ENCODE measurements around the gene PDAP1. TPM values are rescaled to one million over a fixed set of nuclear protein-coding genes. Genes with fewer than 3 reads are reported as not detected.
A peak's percentile ranks its signal among the peaks of the same experiment; 100 is the strongest.

PDAP1 gene
- total RNA-seq, 3 donors from 2014 or later (not counting 1 experiment from before 2014, with no cell fraction given), result 55.3 to 60.6 (median 59.3) TPM

DNA sequence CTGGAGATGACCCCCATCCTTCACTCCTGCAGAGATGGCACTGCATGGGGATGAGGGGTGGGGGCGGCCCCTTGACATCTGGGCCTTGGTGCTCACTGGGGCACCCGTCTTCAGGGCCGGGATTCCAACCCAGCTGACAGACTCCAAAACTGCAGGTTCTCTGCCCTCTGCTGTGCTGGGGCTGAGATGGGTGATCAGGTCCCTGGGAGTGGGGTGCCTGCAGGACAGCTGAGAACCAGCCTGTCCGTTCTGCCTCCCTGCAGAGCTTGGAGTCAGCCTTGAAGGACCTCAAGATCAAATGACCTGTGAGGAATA is 14.3 kb downstream of the PDAP1 start:
- H3K27me3 Mint-ChIP-seq (ENCODE audit: low read depth in 2 of 2), result no peaks in the 10 kb centered on the region
- no peak overlapping the region for H3K4me3 Mint-ChIP-seq
- WGBS (ENCODE audit: insufficient coverage), result 92% methylated on average over 4 of the region's 4 CpGs
- no peaks in the 10 kb centered on the region for H3K36me3 Mint-ChIP-seq
- TF ChIP-seq, protein P1, sequence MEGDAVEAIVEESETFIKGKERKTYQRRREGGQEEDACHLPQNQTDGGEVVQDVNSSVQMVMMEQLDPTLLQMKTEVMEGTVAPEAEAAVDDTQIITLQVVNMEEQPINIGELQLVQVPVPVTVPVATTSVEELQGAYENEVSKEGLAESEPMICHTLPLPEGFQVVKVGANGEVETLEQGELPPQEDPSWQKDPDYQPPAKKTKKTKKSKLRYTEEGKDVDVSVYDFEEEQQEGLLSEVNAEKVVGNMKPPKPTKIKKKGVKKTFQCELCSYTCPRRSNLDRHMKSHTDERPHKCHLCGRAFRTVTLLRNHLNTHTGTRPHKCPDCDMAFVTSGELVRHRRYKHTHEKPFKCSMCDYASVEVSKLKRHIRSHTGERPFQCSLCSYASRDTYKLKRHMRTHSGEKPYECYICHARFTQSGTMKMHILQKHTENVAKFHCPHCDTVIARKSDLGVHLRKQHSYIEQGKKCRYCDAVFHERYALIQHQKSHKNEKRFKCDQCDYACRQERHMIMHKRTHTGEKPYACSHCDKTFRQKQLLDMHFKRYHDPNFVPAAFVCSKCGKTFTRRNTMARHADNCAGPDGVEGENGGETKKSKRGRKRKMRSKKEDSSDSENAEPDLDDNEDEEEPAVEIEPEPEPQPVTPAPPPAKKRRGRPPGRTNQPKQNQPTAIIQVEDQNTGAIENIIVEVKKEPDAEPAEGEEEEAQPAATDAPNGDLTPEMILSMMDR (IDR thresholded peaks at IDR 0.05), result no peak
- H3K27ac Mint-ChIP-seq, result peak overlapping the region; percentile 80 to 87
- no peak overlapping the region for H3K4me3 ChIP-seq (ENCODE audit: low read length)
- intact Hi-C loops (cut with micrococcal nuclease), result no loop called here
- no peaks in the 10 kb centered on the region for H3K9me3 ChIP-seq (ENCODE audit: control insufficient read depth, insufficient read depth, low read length)
- H3K4me1 ChIP-seq (ENCODE audit: control insufficient read depth, insufficient read depth, low read length), result peaks cover 23% of the 10 kb centered on the region
- no peak overlapping the region for H3K27ac ChIP-seq (ENCODE audit: low read length)
- peaks cover 59% of the 10 kb centered on the region for H3K36me3 ChIP-seq (ENCODE audit: control insufficient read depth, insufficient read depth, low read length)
- H3K4me1 Mint-ChIP-seq, result peaks cover 24 to 34% of the 10 kb centered on the region in 2 donors
- no peak for ATAC-seq
- H3K9me3 Mint-ChIP-seq, result no peaks in the 10 kb centered on the region
- no peaks in the 10 kb centered on the region for H3K27me3 ChIP-seq (ENCODE audit: control insufficient read depth, insufficient read depth, low read length)
- no peak for DNase-seq

DNA sequence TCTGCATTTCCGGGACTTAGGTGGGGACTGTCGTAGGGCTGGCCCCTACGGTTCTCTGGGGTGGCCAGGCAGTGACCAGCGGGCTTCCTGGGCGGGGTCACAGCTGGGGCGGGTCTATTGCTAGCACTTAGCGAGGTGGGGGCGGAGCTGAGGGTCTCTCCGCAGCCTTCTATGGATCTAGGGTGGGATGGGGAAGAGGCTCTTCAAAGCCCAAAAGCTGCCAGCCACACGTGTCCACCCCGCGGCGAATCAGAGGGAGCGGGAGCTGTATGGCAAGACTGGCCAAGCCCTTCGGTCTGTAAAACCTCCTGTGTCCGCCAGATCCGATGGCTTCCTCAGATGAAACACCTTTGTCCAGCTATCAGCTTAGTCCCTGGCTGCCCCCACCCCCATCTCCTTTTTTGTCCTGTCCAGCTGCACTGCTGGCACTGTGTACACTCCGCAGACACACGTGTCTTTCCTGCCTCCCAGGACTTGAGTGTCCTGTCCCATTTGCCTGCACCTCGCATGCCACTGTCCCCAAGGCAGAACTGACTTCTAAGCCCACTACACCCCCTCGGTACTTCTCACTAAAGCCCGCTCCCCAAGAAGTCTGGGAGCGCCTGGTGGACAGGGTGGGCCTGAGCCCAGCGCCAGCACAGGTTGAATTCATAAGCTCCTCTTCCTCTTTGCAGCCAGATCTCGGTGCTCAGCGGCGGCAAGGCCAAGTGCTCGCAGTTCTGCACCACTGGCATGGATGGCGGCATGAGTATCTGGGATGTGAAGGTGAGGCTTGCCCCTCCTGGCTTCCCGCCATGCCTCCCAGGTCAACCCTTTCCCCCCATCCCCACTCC is 14.8 kb downstream of the PDAP1 start:
- 72% methylated on average over 25 of the region's 30 CpGs for WGBS (ENCODE audit: insufficient coverage)
- no peaks in the 10 kb centered on the region for H3K9me3 Mint-ChIP-seq
- Histone ChIP-seq H3K27me3 (ENCODE audit: control insufficient read depth, insufficient read depth, low read length) (no peaks in the 10 kb centered on the region), H3K36me3 (ENCODE audit: control insufficient read depth, insufficient read depth, low read length) (peaks cover 61% of the 10 kb centered on the region), H3K9me3 (ENCODE audit: control insufficient read depth, insufficient read depth, low read length) (no peaks in the 10 kb centered on the region), H3K4me1 (ENCODE audit: control insufficient read depth, insufficient read depth, low read length) (peaks cover 23% of the 10 kb centered on the region), H3K4me3 (ENCODE audit: low read length) (peak overlapping the region; percentile 45), H3K27ac (ENCODE audit: low read length) (peak overlapping the region; percentile 62)
- peak overlapping the region; percentile 80 to 87 for H3K27ac Mint-ChIP-seq
- TF ChIP-seq, protein P1 (IDR thresholded peaks at IDR 0.05), result no peak
- H3K36me3 Mint-ChIP-seq, result no peaks in the 10 kb centered on the region
- intact Hi-C loops (cut with micrococcal nuclease), result loop anchor here (2.0 kb wide), 1 partner anchor 15 kb away; the partner anchor contains the start of genes BUD31 and PDAP1
- ATAC-seq (peak in 1 of 3 donors; percentile 60), DNase-seq (no peak)
- H3K27me3 Mint-ChIP-seq (ENCODE audit: low read depth in 2 of 2), result no peaks in the 10 kb centered on the region
- peak overlapping the region; percentile 86 for H3K4me3 Mint-ChIP-seq
- peaks cover 19 to 31% of the 10 kb centered on the region in 2 donors for H3K4me1 Mint-ChIP-seq

DNA sequence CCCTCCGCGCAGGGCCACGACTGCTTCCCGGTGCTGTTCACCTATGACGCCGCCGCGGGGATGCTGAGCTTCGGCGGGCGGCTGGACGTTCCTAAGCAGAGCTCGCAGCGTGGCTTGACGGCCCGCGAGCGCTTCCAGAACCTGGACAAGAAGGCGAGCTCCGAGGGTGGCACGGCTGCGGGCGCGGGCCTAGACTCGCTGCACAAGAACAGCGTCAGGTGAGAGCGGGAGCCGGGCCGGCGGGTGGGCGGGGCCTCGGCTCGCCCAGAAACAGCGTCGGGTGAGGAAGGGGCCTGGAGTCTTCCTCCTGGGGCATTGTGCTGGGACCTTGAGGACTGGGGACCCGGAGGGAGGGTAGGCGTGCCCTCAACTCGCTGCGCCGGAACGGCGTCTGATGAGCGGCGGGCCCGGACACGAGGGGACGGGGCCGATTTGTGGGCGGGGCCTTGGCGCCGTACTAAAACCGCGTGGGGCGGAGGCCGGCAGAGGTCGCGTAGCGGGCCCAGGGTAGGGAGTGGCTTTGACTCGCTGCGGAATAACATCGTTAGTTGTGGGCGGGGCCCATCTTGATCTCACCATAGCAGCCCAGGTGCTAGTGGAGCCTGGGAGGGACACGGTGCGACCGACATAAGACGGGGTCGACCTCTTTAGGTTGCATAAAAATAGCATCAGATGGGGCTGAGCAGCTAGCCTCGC is 15.6 kb downstream of the PDAP1 start:
- peaks cover 62% of the 10 kb centered on the region for H3K36me3 ChIP-seq (ENCODE audit: control insufficient read depth, insufficient read depth, low read length)
- H3K27ac ChIP-seq (ENCODE audit: low read length), result peak overlapping the region; percentile 62
- peak overlapping the region; percentile 45 for H3K4me3 ChIP-seq (ENCODE audit: low read length)
- TF ChIP-seq, protein P1 (IDR thresholded peaks at IDR 0.05), result no peak
- 27% methylated on average over 68 of the region's 68 CpGs for WGBS (ENCODE audit: insufficient coverage)
- no peaks in the 10 kb centered on the region for H3K9me3 ChIP-seq (ENCODE audit: control insufficient read depth, insufficient read depth, low read length)
- H3K27me3 ChIP-seq (ENCODE audit: control insufficient read depth, insufficient read depth, low read length), result no peaks in the 10 kb centered on the region
- ATAC-seq (peak; percentile 93 to 94 (median 93)), DNase-seq (peak; percentile 73 to 90)
- Mint-ChIP-seq H3K4me3 (peak overlapping the region; percentile 86), H3K27me3 (ENCODE audit: low read depth in 2 of 2) (no peaks in the 10 kb centered on the region), H3K36me3 (no peaks in the 10 kb centered on the region), H3K4me1 (peaks cover 11 to 23% of the 10 kb centered on the region in 2 donors), H3K9me3 (no peaks in the 10 kb centered on the region), H3K27ac (peak overlapping the region; percentile 80 to 87)
- intact Hi-C loops (cut with micrococcal nuclease), result loop anchor here (2.0 kb wide), 1 partner anchor 16 kb away; the partner anchor contains the start of genes BUD31 and PDAP1
- H3K4me1 ChIP-seq (ENCODE audit: control insufficient read depth, insufficient read depth, low read length), result peaks cover 23% of the 10 kb centered on the region
